AML-193 (cell line): ENCODE measurements around the gene CDH24.
A peak's percentile ranks its signal among the peaks of the same experiment; 100 is the strongest.
"Not testable (repeated sequence)": the region's sequence is repeated elsewhere in the genome, so short reads cannot be mapped to it uniquely, and the experiment has no call there.

Source experiments
- DNase-seq, 2 experiments: peaks; one replicate each; lab custom pipeline; 2025; lab: John Stamatoyannopoulos, UW

Gene CDH24

DNA sequence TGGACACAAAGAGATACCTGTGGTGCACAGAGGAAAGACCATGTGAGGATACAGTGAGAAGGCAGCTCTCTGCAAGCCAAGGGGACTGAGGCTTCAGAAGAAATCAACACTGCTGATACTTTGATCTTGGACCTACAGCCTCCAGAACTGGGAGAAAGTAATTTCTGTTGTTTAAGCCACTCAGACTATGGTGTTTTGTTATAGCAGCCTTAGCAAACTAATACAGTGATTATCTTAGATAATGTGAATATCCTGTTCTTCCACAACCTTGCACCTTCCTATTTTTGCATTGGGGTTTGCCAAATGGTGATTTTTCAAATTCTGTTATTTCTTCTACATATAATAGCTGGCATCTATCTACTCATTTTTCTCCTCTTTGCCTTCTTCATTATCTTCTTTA, 39.2 kb downstream of the CDH24 start:
- DNase-seq, result no peak

DNA sequence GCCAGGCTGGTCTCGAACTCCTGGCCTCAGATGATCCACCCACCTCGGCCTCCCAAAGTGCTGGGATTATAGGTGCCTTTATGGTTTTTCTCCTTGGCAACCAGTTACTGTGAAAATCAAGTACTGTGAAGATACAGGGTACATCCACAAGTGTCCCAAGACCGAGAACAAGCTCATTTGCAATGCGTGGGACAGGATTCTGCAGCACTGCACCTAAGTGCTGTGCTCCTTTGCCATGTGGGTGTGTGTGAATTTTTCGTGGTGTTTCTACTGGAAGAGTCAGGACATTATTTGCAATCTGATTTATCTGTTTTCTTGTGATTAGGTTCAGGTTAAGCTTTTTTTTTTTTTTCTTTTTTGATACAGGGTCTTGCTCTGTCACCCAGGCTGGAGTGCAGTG, 40.2 kb downstream of the CDH24 start:
- no peak for DNase-seq

DNA sequence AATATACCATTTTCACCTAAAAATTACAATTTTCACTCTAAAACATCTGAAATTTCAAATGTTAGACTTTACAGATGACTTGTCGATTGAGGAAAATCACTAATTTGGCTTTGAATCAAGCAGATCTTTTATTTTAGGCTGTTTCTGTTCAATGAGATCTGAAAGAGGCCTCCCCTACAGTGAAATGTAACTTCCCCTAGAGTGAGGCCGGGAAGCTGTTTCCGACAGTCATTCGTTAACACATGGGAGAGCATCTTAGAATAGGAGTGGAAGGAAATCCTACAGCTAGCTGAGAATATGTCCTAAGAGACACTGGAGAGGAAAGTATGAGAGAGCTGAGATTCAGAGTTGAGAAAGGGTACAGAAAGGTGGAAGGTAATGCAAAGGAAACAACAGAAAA, 41.7 kb downstream of the CDH24 start:
- DNase-seq, result no peak

DNA sequence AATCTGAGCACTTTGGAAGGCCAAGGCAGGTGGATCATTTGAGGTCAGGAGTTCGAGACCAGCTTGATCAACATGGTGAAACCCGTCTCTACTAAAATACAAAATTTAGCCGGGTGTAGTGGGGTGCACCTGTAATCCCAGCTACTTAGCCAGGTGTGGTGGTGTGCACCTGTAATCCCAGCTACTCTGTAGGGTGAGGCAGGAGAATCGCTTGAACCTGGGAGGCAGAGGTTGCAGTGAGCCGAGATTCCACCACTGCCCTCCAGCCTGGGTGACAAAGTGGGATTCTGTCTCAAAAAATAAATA, 43.6 kb downstream of the CDH24 start:
- DNase-seq, result not testable (repeated sequence)

DNA sequence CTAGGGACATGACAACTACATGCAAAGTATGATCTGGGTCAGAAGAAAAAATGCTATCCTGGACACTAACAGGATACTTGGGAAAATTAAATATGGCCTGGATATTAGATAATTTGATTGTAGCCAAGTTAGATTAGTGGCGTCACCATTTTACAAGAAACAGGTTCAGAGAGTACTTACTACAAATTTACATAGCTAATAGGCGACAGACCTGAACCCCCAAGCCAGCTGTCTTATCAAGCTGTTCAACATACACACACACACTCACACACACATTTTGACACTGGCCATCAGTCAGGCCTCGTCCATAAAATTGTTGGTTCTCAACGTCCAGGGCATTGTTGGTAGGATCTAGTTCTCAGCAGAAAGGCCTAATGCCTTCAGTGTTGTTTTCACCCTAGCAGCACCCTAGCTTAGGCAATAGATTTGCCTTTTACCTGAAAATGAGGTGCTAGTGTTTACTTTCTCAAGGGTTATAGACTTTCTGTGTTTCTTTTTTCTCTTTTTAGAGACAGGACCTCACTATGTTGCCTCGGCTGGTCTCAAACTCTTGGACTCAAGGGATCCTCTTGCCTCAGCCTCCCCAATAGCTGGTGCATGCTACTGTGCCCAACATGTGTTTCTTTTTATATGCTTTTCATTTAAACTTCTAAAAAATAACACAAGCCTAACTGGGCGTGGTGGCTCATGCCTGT, 44.1 kb downstream of the CDH24 start:
- no peak for DNase-seq

DNA sequence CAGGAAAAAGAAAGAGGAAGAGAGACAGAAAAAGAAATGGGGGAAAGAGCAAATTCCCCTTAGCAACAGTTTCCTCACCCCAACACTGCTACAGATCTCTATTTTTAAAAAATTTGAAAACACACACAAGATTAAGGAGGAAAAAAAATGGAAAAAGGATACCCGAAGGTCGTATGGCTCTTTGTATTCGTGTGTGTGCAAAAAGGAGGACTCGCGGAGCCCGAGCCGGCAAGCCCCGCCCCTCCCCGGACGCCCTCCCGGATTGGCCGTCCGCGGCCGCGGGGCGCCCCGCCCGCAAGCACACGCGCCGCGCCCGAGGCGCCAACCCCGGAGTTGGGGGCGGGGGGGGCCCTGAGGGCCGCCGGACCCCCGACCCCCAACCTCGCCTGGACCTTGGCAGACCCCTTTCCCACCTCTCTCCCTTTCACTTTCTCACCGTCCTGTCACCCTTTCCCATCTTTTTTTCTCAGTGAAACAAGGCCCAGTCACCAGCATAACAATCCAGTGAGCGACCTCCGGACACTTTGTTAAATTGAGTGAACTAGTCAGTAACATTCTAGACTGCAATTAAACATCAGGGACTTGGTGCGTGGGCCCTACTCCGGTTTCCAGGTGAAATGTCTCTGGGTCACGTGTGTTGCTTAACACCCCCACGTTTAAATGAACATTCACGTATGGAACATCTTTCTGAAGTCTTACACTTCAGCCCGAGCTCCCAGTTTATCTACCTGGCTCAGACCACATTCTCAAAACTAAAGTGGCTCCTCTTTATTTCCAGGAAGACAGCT, 47.2 kb downstream of the CDH24 start, which contains the start of gene C14orf93:
TSS of gene C14orf93 (minus strand) at position 205 of the 788 bp plus-strand sequence. CDS start 11,120 bp downstream, outside the sequence.
- DNase-seq, result peak; percentile 64 to 78

DNA sequence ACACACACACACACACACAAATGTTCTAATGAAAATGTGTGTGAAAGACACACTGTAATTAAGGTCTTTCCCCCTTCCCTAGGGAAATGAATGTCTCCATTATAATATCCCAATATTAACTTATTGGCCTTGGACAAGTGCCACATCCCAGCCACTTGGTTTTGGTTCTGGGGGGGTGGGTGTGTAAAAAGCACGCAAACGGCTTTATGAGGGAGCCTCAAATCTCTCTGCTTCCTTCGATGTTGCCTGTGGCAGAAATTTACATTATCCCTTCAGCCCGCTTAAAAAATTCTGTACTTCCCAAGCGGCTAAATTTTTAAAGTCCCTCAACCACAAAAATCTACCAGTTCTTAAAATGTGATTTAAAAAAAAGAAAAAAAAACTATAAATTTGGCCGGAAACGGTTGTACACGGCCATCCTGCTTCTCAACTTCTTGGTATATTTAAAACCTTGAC, 47.8 kb downstream of the CDH24 start:
- peak in 1 of 2 experiments; percentile 64 for DNase-seq

DNA sequence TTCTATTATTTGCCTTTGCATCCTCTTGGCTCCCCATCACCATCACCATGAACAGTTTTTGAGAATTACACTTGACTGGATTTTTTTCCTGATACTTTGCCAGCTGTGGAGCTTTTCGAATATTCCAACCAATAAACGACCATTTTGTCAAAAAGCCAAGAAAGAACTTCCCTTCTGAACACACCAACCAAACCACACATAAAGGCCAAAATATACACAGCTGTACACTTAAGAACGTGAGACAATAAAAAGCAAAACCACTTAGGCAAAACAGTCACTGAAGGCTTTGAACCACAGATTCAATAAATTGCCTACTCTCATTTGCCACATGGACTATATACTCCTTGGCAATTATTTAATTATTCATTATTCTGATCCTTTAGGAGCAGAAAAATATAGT, 48.5 kb downstream of the CDH24 start:
- no peak for DNase-seq

DNA sequence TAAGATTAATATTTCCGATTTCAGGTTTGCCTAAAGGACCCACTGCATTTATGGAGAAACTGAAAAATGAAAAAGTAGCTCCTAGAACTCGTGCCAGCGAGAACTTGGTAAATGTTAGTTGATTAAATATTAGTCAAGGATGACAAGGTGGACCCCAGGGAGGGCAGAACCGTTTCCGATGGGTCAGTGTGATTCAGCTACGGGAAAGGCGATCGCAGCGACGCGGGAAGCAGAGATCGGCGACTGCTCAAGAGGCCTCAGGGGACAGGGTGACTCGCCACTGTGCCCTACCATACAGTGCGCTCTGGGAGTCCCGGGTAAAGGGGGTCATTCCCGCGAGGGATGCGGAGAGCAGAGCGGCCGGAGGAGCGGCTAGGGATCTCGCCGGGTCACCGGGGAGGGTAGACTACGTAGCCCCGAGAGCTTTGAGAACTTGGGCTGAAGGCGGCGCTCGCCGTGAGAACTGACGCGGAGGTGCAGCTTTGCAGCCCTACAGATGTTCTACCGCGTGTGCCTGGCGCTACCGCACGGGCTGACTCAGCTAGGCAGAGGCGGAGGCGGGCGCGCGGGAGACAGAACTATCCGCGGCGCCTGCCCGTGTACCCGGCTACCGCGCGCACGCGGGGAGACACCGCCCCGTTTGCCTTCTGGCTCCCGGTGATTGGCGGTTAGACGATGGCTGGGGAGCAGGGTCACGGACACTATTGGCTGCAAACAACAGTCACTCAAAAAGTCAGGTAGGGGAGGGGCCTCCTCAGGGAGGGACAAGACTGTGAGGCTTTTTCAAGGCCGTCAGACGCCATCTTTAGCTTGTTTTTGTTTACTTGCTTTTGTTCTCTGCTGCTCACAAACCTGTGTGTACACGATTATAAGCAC, 50.5 kb downstream of the CDH24 start:
- DNase-seq, result peak; percentile 95 to 97

DNA sequence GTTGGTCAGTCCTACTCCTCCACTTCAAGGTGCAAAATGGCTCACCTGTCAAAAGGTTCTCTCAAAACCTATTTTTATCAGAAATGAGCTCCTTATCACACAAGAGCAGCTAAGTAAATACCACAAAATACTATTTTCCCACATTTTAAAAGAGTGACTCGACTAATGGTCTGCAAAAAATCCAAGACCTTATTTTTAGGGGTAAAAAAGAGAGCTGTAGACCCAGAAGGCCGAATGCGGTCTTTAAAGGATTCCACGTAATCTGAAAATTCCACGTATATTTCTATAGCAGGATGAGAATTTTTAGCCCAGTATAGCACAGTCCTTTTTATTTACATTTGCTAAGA, 51.2 kb downstream of the CDH24 start:
- DNase-seq, result no peak

DNA sequence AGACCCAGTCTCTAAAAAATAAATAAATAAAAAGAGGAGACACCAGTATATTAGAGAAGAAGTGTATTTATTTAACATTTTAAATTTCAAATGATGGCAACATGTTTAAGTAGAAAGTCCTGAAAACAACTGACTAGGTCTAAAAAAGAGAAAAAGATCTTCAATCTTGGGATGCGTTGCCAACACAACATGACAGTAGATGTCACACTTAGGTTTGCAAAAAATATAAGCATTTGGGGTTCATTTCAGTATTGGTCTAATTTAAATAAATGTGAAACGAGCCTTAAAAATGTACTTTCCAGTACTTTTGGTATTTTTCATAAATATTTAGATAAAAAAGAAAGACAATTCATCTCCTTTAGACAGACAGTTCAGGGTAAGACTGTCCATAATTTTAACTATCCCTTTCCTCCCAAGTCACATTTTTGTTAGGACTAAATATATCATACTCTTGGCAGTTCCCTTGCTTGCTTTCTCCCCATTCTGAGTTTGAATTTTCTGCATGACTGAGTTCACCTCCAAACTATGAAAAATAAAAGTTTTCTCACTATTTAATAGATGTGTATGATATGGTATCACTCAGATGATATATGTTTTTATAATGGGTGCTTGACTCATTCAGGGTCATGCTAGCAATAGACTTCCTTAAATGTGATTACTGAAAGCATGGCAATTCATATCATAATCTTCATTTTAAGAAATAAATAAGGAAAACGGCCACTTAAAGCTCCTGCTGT, 51.7 kb downstream of the CDH24 start:
- no peak for DNase-seq

DNA sequence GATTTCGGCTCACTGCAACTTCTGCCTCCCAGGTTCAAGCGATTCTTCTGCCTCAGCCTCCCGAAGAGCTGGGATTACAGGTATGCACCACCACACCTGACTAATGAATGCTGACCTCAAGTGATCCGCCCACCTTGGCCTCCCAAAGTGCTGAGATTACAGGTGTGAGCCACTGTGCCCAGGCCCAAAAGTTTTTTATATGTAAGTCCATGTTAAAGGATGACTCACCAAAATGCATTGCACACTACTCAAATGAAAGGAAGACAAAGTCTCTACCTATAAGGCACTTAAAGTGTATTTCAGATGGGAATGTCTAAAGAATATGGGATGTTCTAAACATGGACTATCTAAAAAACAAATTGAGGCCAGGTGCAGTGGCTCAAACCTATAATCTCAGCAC, 53.0 kb downstream of the CDH24 start:
- not testable (repeated sequence) for DNase-seq

DNA sequence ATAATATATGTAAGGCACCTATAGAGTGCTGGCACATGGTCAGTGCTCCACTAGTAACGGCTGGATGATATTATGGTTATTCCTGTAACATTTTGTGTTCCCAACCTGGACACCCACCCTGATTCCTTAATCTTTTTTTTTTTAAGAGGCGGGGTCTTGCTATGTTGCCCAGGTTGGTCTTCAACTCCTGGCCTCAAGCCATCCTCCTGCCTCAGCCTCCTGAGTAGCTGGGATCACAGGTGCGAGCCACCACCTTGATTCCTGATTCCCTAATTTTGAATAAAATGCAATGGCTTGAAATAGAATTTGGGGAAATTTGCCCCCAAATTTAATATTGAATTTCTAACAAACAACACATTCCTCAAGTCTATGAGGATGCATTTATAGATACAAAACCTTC, 54.7 kb downstream of the CDH24 start:
- DNase-seq, result no peak

DNA sequence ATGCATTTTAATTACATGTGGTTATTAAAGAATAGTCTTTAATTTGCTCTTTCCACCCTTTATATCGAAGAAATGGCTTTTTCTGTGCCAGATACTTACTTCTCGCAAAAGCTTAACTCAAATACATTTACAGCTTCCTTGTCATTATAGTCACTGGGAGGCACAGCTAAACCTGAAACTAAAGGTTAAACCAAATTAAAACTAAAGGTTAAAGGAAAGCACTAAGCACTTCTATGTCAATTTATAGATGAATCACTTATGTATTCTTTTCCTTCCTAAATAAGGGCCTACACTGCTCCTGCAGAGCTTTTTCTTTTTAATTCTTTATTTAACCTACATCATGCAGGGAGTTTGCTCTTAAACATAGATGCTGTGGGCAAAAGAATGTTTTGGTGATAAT, 56.5 kb downstream of the CDH24 start:
- no peak for DNase-seq

DNA sequence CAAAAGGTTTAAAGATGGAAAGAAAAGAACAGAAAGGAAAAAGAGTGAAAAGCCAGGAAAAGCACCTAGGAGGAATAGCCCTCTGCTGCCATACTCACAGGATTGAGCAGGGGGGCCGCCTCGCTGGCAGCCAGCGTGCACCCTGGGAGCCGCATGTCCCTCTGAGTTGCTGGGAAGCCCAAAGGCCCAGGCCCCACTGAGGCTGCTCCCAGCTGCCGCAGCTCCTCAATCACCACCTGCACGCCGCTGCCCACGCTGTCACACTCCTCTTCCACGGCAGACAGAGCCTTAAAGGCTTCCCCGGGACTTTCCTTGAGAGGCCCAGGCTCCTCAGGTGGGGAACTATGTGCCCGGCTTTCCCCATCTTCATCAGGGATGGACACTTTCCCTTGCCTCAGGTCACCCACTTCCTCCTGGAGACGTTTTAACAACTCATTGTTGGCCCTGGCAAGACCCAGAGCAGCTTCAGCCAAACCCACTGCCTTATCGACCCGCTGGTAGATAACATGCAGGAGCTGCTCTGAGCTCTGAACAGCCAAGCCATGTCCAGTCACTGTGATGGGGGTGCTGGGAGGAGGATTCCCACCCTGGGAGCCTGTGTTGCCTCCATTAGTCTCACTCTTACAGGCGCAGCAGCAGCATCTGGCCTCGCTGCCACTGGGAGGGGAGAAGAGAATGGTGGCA, 58.8 kb downstream of the CDH24 start:
- no peak for DNase-seq

DNA sequence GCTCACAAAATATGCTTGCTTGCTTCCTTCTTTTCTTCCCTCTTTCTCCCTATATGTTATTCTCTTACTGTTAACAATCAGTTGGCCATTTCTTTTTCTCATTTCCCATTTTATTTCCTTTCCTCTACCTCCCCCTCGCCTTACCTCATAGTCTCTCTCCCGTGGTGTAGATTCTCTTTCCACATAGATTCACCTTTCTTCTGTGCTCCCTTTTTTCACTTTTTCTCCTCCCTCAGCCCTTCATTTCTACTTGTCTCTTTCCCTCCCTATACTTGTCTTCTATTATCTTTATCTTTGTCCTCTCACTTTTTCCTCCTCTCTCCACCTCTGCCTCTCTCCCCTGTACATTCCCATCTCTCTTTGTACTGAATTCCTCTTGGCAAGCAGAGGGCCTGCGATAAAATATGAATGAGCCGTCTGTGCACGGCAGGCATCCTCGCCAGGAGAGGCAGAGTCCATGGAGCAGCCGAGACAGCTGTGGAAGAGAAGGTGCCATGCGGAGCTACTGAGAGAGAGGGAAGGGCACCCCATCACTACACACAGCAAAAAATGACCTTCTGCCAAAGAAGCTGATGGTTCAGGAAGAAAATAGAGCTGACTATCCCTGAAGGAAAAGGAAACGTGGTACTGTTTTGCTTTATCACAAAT, 59.5 kb downstream of the CDH24 start:
- no peak for DNase-seq
